ENCODE measurements around the gene PLXNB2.

GRCh38 chr22:50236731-50237409 is 70.6 kb downstream of the PLXNB2 start:
- TF ChIP-seq GATA3 (IDR thresholded peaks at IDR 0.05; ENCODE audit: low read depth, low read length) (no peak), GATA2 (IDR thresholded peaks at IDR 0.05; ENCODE audit: low read depth, low read length) (no peak)

Measured in SH-SY5Y (cell line).